HepG2 (cell line): ENCODE data around the gene ATG7. TPM values are rescaled to one million over a fixed set of nuclear protein-coding genes. Genes with fewer than 3 reads are reported as not detected.

Source experiments
- ATAC-seq: fragments of 200-7000 bp; cut with Tn5 transposase; 3 replicates; pipeline ENCODE4 v1.9.1; 2020; ENCODE audit warnings: mild to moderate bottlenecking, moderate library complexity
- BruUV-seq: library from RNA; stranded (reverse); fragments of 400-500 nt; replicated peaks from 2 replicates; lab custom pipeline; 2021; lab: Mats Ljungman, UMichigan
- CTCF ChIA-PET: fragments of 300-600 bp; formaldehyde crosslinking; extraction: SDS; loops from one replicate; lab custom pipeline; 2021; ENCODE audit warnings: low total read pairs, inconsistent platforms, low intra/inter-chr PET ratio; lab: Yijun Ruan, JAX
- POLR2A ChIA-PET: fragments of 350-600 bp; sonication (Branson Sonifier 250); formaldehyde crosslinking; loops from one replicate; lab custom pipeline; 2020; ENCODE audit warnings: antibody characterized with exemption, inconsistent platforms; lab: Yijun Ruan, JAX
- DNase-seq: peaks from one replicate; pipeline ENCODE4 v3.0.0-alpha.2; 2015; ENCODE audit warnings: low spot score
- FAIRE-seq: peaks from 3 replicates; lab custom pipeline; 2011; peaks lifted over from hg19 to GRCh38; lab: Jason Lieb, UNC
- H2AFZ ChIP-seq: one replicate; pipeline ENCODE4 v1.6.1; 2011; ENCODE audit warnings: low read length, inconsistent platforms
- H3K27ac ChIP-seq: fragments of 300-600 bp; 3 replicates; pipeline ENCODE4 v1.8.0; 2011; ENCODE audit warnings: mixed run types, mild to moderate bottlenecking, mixed read lengths, low read length, inconsistent platforms; ENCODE audit not compliant: insufficient read depth; ENCODE audit errors: extremely low read length
- H3K27me3 ChIP-seq, 2 experiments: fragments of 200-600 bp in 1 of 2; 2 replicates in 1 of 2; 3 replicates in 1 of 2; pipeline versions ENCODE4 v1.6.0 to v1.8.0; 2011; ENCODE audit warnings: low read length in 2 of 2, mild to moderate bottlenecking in 2 of 2, moderate library complexity in 2 of 2, inconsistent platforms in 1 of 2; ENCODE audit not compliant: insufficient read depth in 2 of 2, control insufficient read depth in 1 of 2
- H3K36me3 ChIP-seq, 2 experiments: fragments of 200-600 bp in 1 of 2; replicated peaks in 1 of 2; 2 replicates in 1 of 2; 3 replicates in 1 of 2; pipeline versions ENCODE4 v1.5.1 to v1.8.0; 2011; ENCODE audit warnings: low read length in 2 of 2, inconsistent platforms in 1 of 2; ENCODE audit not compliant: insufficient read depth in 2 of 2, control insufficient read depth in 1 of 2
- H3K4me1 ChIP-seq: 2 replicates; pipeline ENCODE4 v1.5.1; 2012; ENCODE audit warnings: low read length, inconsistent platforms; ENCODE audit not compliant: insufficient read depth
- H3K4me2 ChIP-seq: 2 replicates; pipeline ENCODE4 v1.6.0; 2011; ENCODE audit warnings: low read depth, low read length, inconsistent platforms
- H3K4me3 ChIP-seq, 3 experiments: fragments of 200-600 bp in 1 of 3; sonication (generic), shearing (Covaris generic) in 1 of 3; replicated peaks in 1 of 3; 2 replicates each; pipeline ENCODE4 v1.5.1; 2011 to 2016; ENCODE audit warnings: low read length in 3 of 3, inconsistent platforms in 2 of 3, low read depth in 2 of 3, mild to moderate bottlenecking in 2 of 3, control low read depth in 1 of 3, mixed read lengths in 1 of 3; ENCODE audit not compliant: insufficient read depth in 1 of 3
- H3K79me2 ChIP-seq: one replicate; pipeline ENCODE4 v1.6.1; 2011; ENCODE audit warnings: low read length, inconsistent platforms; ENCODE audit not compliant: insufficient read depth
- H3K9ac ChIP-seq: 2 replicates; pipeline ENCODE4 v1.6.0; 2011; ENCODE audit warnings: mild to moderate bottlenecking, low read depth, low read length, inconsistent platforms; ENCODE audit not compliant: insufficient read depth
- H3K9me3 ChIP-seq: 2 replicates; pipeline ENCODE4 v1.5.1; 2012; ENCODE audit warnings: mild to moderate bottlenecking, low read length
- H4K20me1 ChIP-seq: 2 replicates; pipeline ENCODE4 v1.6.0; 2011; ENCODE audit warnings: inconsistent platforms, mild to moderate bottlenecking, low read length, moderate library complexity; ENCODE audit not compliant: insufficient read depth
- CENPX ChIP-seq: sonication (generic); formaldehyde crosslinking; IDR thresholded peaks from 2 replicates; pipeline ENCODE4 v1.9.0; 2021; ENCODE audit warnings: mild to moderate bottlenecking, missing genetic modification reagents, moderate library complexity
- CTCF ChIP-seq: sonication (generic); formaldehyde crosslinking; IDR thresholded peaks from 2 replicates; pipeline ENCODE4 v1.5.0; 2020; ENCODE audit warnings: mild to moderate bottlenecking, missing genetic modification reagents, moderate library complexity
- DRAP1 ChIP-seq: IDR thresholded peaks from 2 replicates; pipeline ENCODE4 v1.6.1; 2016; ENCODE audit warnings: missing genetic modification reagents, missing compliant biosample characterization
- GATAD2A ChIP-seq: IDR thresholded peaks from 2 replicates; pipeline ENCODE4 v1.6.1; 2016
- MTF1 ChIP-seq: sonication (generic); formaldehyde crosslinking; IDR thresholded peaks from 2 replicates; pipeline ENCODE4 v1.5.0; 2020; ENCODE audit warnings: missing genetic modification reagents
- NR3C1 ChIP-seq: sonication (generic); formaldehyde crosslinking; IDR thresholded peaks from 2 replicates; pipeline ENCODE4 v1.4.0; 2020; ENCODE audit warnings: missing genetic modification reagents
- RAD21 ChIP-seq: fragments of 450-650 bp; formaldehyde crosslinking; IDR thresholded peaks from 2 replicates; pipeline ENCODE4 v1.5.0; 2020; ENCODE audit warnings: mild to moderate bottlenecking
- RBAK ChIP-seq: sonication (generic); formaldehyde crosslinking; IDR thresholded peaks from 2 replicates; pipeline ENCODE4 v1.5.1; 2020; ENCODE audit warnings: mild to moderate bottlenecking, missing genetic modification reagents
- SMC3 ChIP-seq: IDR thresholded peaks from 2 replicates; pipeline ENCODE4 v1.6.1; 2011; ENCODE audit warnings: low read length, improper control_type of control experiment
- SOX6 ChIP-seq, 2 experiments: fragments of 450-650 bp in 1 of 2; sonication (generic) in 1 of 2; formaldehyde crosslinking in 1 of 2; IDR thresholded peaks; 2 replicates each; pipeline versions ENCODE4 v1.4.0 to v1.6.1; 2017 to 2020; ENCODE audit warnings: antibody characterized with exemption in 1 of 2, mild to moderate bottlenecking in 1 of 2, missing genetic modification reagents in 1 of 2
- STAG1 ChIP-seq: sonication (generic); formaldehyde crosslinking; IDR thresholded peaks from 2 replicates; pipeline ENCODE4 v1.4.0; 2020; ENCODE audit warnings: missing genetic modification reagents
- ZBTB1 ChIP-seq: sonication (generic); formaldehyde crosslinking; IDR thresholded peaks from 2 replicates; pipeline ENCODE4 v1.4.0; 2020; ENCODE audit warnings: missing genetic modification reagents, borderline replicate concordance
- ZNF260 ChIP-seq: sonication (generic); formaldehyde crosslinking; IDR thresholded peaks from 2 replicates; pipeline ENCODE4 v1.4.0; 2020; ENCODE audit warnings: missing genetic modification reagents, low read depth, mild to moderate bottlenecking, borderline replicate concordance
- ZNF33B ChIP-seq: sonication (generic); formaldehyde crosslinking; IDR thresholded peaks from 2 replicates; pipeline ENCODE4 v1.5.1; 2020; ENCODE audit warnings: mild to moderate bottlenecking, missing genetic modification reagents
- ZNF768 ChIP-seq: sonication (generic); formaldehyde crosslinking; IDR thresholded peaks from 2 replicates; pipeline ENCODE4 v1.4.0; 2020; ENCODE audit warnings: missing genetic modification reagents
- WGBS: methylation state at CpG from one replicate; pipeline ENCODE4 v1.1.6; 2017; ENCODE audit warnings: low lambda C conversion rate; 5-methylcytosine and 5-hydroxymethylcytosine counted together
- in situ Hi-C: cut with HindIII; loops from 2 replicates; pipeline ENCODE4 v1.10.0; 2017; ENCODE audit warnings: low pct_unique_long_range_greater_than_20kb; ENCODE audit not compliant: extremely low pct_ligation_motif_present
- intact Hi-C: fragments of 100-400 bp; cut with micrococcal nuclease; formaldehyde crosslinking; loops from one replicate; pipeline ENCODE4 v1.10.0; 2022; ENCODE audit not compliant: unreplicated experiment
- polyA plus RNA-seq, 8 experiments: library from polyadenylated mRNA; depleted of rRNA in 3 of 8; stranded (reverse) in 7 of 8; unstranded in 1 of 8; fragments of >200 nt; fragmentation: Illumina TruSeq in 4 of 8; extraction: Trizol in 4 of 8; gene quantifications; 2 replicates each; pipeline versions ENCODE4 v1.2.1 to v1.2.3, GENCODE V29; 2011 to 2016; ENCODE audit warnings: low read depth in 4 of 8, missing spikeins in 1 of 8, mixed read lengths in 1 of 8; ENCODE audit not compliant: insufficient read depth in 1 of 8
- total RNA-seq, 5 experiments: library from RNA; depleted of rRNA; stranded (reverse); fragments of >200 nt; fragmentation: Illumina TruSeq; extraction: Trizol; gene quantifications; 2 replicates each; pipeline ENCODE4 v1.2.3, GENCODE V29; 2016; ENCODE audit warnings: low read depth in 1 of 5
- TF ChIP-seq, protein P1 (sequence below): sonication (generic); formaldehyde crosslinking; IDR thresholded peaks from 2 replicates; pipeline ENCODE4 v1.8.0; 2022; ENCODE audit warnings: mild to moderate bottlenecking, missing genetic modification reagents, moderate library complexity

ATG7 gene
- total and polyA plus RNA-seq, 2 of the 13 experiments (the other 11 are each of a cell fraction or from before 2014, with no cell fraction given): 7.8 to 22.1 TPM

- Histone ChIP-seq H3K4me3 (no peak overlapping the region), H2AFZ (no peak overlapping the region), H3K4me1 (no peaks in the 10 kb centered on the region), H3K27me3 (no peaks in the 10 kb centered on the region), H3K79me2 (no peaks in the 10 kb centered on the region), H3K9me3 (no peaks in the 10 kb centered on the region), H3K27ac (no peak overlapping the region), H4K20me1 (no peaks in the 10 kb centered on the region), H3K4me2 (no peak overlapping the region), H3K9ac (no peak overlapping the region), H3K36me3 (no peaks in the 10 kb centered on the region; a peak in 1 of 5 replicates)
- WGBS: 50% methylated on average over 4 of the region's 4 CpGs
- CTCF ChIA-PET: interaction anchor here (1.2 to 2.5 kb wide), 3 partner anchors 98 to 577 kb away, joined by 3 to 24 read pairs (median 4); no protein-coding TSS in a partner anchor
- in situ Hi-C loops (loop anchor here (5.0 kb wide), 1 partner anchor 98 kb away; no protein-coding TSS in a partner anchor), intact Hi-C loops (loop anchor here (1.0 to 10.0 kb wide), 2 partner anchors 99 to 180 kb away; partner anchors contain the start of gene HRH1)
- ATAC-seq (peak; percentile 84), FAIRE-seq (peak; percentile 46), DNase-seq (peak; percentile 48)
- POLR2A ChIA-PET: no interaction called here
- BruUV-seq: no TSS peak
- TF ChIP-seq ZNF260 (CRISPR knock-in tag) (no peak), DRAP1 (CRISPR knock-in tag) (no peak), RBAK (CRISPR knock-in tag) (no peak), CENPX (no peak), ZNF33B (CRISPR knock-in tag) (no peak), STAG1 (CRISPR knock-in tag) (peak; percentile 78), MTF1 (CRISPR knock-in tag) (no peak), ZBTB1 (no peak), SOX6 (IDR thresholded peaks at IDR 0.05) (no peak), SOX6 (CRISPR knock-in tag; IDR thresholded peaks at IDR 0.05) (no peak), ZNF768 (CRISPR knock-in tag) (no peak), SMC3 (peak; percentile 57; the same call in 1 of the 2 replicates), GATAD2A (CRISPR knock-in tag) (no peak), NR3C1 (CRISPR knock-in tag) (no peak), RAD21 (CRISPR knock-in tag) (peak; percentile 38; the same call in 1 of the 2 replicates), CTCF (CRISPR knock-in tag) (peak; percentile 70)
- TF ChIP-seq, protein P1, sequence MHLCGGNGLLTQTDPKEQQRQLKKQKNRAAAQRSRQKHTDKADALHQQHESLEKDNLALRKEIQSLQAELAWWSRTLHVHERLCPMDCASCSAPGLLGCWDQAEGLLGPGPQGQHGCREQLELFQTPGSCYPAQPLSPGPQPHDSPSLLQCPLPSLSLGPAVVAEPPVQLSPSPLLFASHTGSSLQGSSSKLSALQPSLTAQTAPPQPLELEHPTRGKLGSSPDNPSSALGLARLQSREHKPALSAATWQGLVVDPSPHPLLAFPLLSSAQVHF (CRISPR knock-in tag): no peak
Observed at GRCh38 chr3:11335056-11335608, 62.9 kb downstream of the ATG7 start.
